ENCODE data around the gene PACSIN2. TPM values are rescaled to one million over a fixed set of nuclear protein-coding genes. Genes with fewer than 3 reads are reported as not detected.
"Not testable (repeated sequence)": the region's sequence is repeated elsewhere in the genome, so short reads cannot be mapped to it uniquely, and the experiment has no call there.

The PACSIN2 gene
- polyA plus RNA-seq, 4 donors = 37.4 to 68.4 (median 63.4) TPM

- no peak for DNase-seq (ENCODE audit: low read depth in 4 of 4, low spot score in 3 of 4)
Observed at GRCh38 chr22:42932197-42932519, 82.8 kb downstream of the PACSIN2 start.

GRCh38 chr22:42931421-42932196 is 83.3 kb downstream of the PACSIN2 start:
- no peak for DNase-seq (ENCODE audit: low read depth in 4 of 4, low spot score in 3 of 4)

GRCh38 chr22:42930810-42931420 is 84.0 kb downstream of the PACSIN2 start:
- no peak for DNase-seq (ENCODE audit: low read depth in 4 of 4, low spot score in 3 of 4)

- DNase-seq (ENCODE audit: low read depth in 4 of 4, low spot score in 3 of 4) = no peak
Observed at GRCh38 chr22:42929838-42930155, 85.2 kb downstream of the PACSIN2 start.

- no peak for DNase-seq (ENCODE audit: low read depth in 4 of 4, low spot score in 3 of 4)
Observed at GRCh38 chr22:42928969-42929837, 85.7 kb downstream of the PACSIN2 start.

- no peak for DNase-seq (ENCODE audit: low read depth in 4 of 4, low spot score in 3 of 4)
Observed at GRCh38 chr22:42927966-42928365, 87.0 kb downstream of the PACSIN2 start.

- DNase-seq (ENCODE audit: low read depth in 4 of 4, low spot score in 3 of 4) = no peak
Observed at GRCh38 chr22:42926768-42927167, 88.2 kb downstream of the PACSIN2 start.

GRCh38 chr22:42926104-42926503 is 88.8 kb downstream of the PACSIN2 start:
- DNase-seq (ENCODE audit: low read depth in 4 of 4, low spot score in 3 of 4) = no peak

- no peak for DNase-seq (ENCODE audit: low read depth in 4 of 4, low spot score in 3 of 4)
Observed at GRCh38 chr22:42925598-42925997, 89.4 kb downstream of the PACSIN2 start.

- DNase-seq (ENCODE audit: low read depth in 4 of 4, low spot score in 3 of 4) = not testable (repeated sequence)
Observed at GRCh38 chr22:42925031-42925430, 89.9 kb downstream of the PACSIN2 start.

- DNase-seq (ENCODE audit: low read depth in 4 of 4, low spot score in 3 of 4) = no peak
Observed at GRCh38 chr22:42924436-42924835, 90.5 kb downstream of the PACSIN2 start.

GRCh38 chr22:42922374-42923191 is 92.4 kb downstream of the PACSIN2 start:
- no peak for DNase-seq (ENCODE audit: low read depth in 4 of 4, low spot score in 3 of 4)

GRCh38 chr22:42920101-42920820 is 94.7 kb downstream of the PACSIN2 start:
- DNase-seq (ENCODE audit: low read depth in 4 of 4, low spot score in 3 of 4) = no peak

GRCh38 chr22:42919199-42919598 is 95.8 kb downstream of the PACSIN2 start:
- DNase-seq (ENCODE audit: low read depth in 4 of 4, low spot score in 3 of 4) = no peak

- DNase-seq (ENCODE audit: low read depth in 4 of 4, low spot score in 3 of 4) = no peak
Observed at GRCh38 chr22:42918500-42918899, 96.4 kb downstream of the PACSIN2 start.

GRCh38 chr22:42917358-42917757 is 97.6 kb downstream of the PACSIN2 start:
- DNase-seq (ENCODE audit: low read depth in 4 of 4, low spot score in 3 of 4) = not testable (repeated sequence)

GRCh38 chr22:42915980-42916765 is 98.8 kb downstream of the PACSIN2 start:
- no peak for DNase-seq (ENCODE audit: low read depth in 4 of 4, low spot score in 3 of 4)

- no peak for DNase-seq (ENCODE audit: low read depth in 4 of 4, low spot score in 3 of 4)
Observed at GRCh38 chr22:42914511-42915076, 100.4 kb downstream of the PACSIN2 start.

Measured in left renal pelvis (tissue), 4 donors.